BE2C (cell line): ENCODE results near the gene TBC1D32.
"Not testable (repeated sequence)": the region's sequence is repeated elsewhere in the genome, so short reads cannot be mapped to it uniquely, and the experiment has no call there.

Experiments used
- DNase-seq: peaks from one replicate; pipeline ENCODE4 v3.0.0-alpha.2; 2020
- H3K27me3 ChIP-seq: fragments of 250-450 bp; sonication (Bioruptor Pico); 2 replicates; pipeline ENCODE4 v1.5.1; 2020; ENCODE audit warnings: mild to moderate bottlenecking
- H3K36me3 ChIP-seq: fragments of 250-450 bp; sonication (Bioruptor Pico); 2 replicates; pipeline ENCODE4 v1.5.1; 2020; ENCODE audit warnings: mild to moderate bottlenecking
- H3K4me1 ChIP-seq: fragments of 250-450 bp; sonication (Bioruptor Pico); 2 replicates; pipeline ENCODE4 v1.5.1; 2020
- H3K4me3 ChIP-seq: 2 replicates; pipeline ENCODE4 v1.5.1; 2011; ENCODE audit warnings: low read depth, low read length
- H3K9me3 ChIP-seq: fragments of 250-450 bp; sonication (Bioruptor Pico); 2 replicates; pipeline ENCODE4 v1.5.1; 2020
- TF ChIP-seq, protein P1 (sequence below): IDR thresholded peaks from 2 replicates; pipeline ENCODE4 v1.5.1; 2012; ENCODE audit warnings: mild to moderate bottlenecking, low read depth, low read length

Gene TBC1D32

DNA sequence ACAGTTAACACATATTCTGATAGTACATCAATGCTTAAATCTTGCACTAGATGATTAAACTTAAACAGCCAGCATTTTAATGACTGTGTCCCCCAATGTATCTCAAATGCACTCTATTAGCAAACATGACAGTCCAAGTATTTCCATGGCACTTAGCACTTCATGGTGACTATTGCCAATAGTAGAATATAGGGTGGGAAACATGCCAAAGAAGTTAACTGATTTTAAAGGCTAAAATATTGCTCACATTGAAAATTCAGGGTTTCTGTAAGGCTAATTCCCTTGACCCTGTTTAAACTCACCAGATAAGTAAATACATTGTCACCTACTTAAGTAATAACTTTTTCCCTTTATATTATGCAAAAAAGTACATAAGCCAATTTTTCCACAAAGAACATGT is 266.9 kb downstream of the TBC1D32 start:
- no peaks in the 10 kb centered on the region for H3K36me3 ChIP-seq
- no peaks in the 10 kb centered on the region for H3K4me1 ChIP-seq
- TF ChIP-seq, protein P1, sequence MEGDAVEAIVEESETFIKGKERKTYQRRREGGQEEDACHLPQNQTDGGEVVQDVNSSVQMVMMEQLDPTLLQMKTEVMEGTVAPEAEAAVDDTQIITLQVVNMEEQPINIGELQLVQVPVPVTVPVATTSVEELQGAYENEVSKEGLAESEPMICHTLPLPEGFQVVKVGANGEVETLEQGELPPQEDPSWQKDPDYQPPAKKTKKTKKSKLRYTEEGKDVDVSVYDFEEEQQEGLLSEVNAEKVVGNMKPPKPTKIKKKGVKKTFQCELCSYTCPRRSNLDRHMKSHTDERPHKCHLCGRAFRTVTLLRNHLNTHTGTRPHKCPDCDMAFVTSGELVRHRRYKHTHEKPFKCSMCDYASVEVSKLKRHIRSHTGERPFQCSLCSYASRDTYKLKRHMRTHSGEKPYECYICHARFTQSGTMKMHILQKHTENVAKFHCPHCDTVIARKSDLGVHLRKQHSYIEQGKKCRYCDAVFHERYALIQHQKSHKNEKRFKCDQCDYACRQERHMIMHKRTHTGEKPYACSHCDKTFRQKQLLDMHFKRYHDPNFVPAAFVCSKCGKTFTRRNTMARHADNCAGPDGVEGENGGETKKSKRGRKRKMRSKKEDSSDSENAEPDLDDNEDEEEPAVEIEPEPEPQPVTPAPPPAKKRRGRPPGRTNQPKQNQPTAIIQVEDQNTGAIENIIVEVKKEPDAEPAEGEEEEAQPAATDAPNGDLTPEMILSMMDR: no peak
- no peaks in the 10 kb centered on the region for H3K9me3 ChIP-seq
- no peak for DNase-seq
- no peak overlapping the region for H3K4me3 ChIP-seq
- no peaks in the 10 kb centered on the region for H3K27me3 ChIP-seq

- no peaks in the 10 kb centered on the region for H3K36me3 ChIP-seq
- H3K4me1 ChIP-seq: no peaks in the 10 kb centered on the region
- no peak overlapping the region for H3K4me3 ChIP-seq
- no peaks in the 10 kb centered on the region for H3K27me3 ChIP-seq
- TF ChIP-seq, protein P1: no peak
- no peaks in the 10 kb centered on the region for H3K9me3 ChIP-seq
- no peak for DNase-seq
Observed at GRCh38 chr6:121064345-121064744, 269.9 kb downstream of the TBC1D32 start.

- Histone ChIP-seq H3K36me3 (no peaks in the 10 kb centered on the region), H3K27me3 (no peaks in the 10 kb centered on the region)
Observed at GRCh38 chr6:121055572-121056163, 278.6 kb downstream of the TBC1D32 start.

GRCh38 chr6:121048593-121048992 is 285.7 kb downstream of the TBC1D32 start:
- not testable (repeated sequence) for H3K36me3 ChIP-seq, DNase-seq, H3K27me3 ChIP-seq, H3K4me3 ChIP-seq, H3K9me3 ChIP-seq, H3K4me1 ChIP-seq

More at GRCh38 chr6:121055572-121056163, 278.6 kb downstream of the TBC1D32 start:
- H3K9me3 ChIP-seq: no peaks in the 10 kb centered on the region
- no peak for DNase-seq
- no peaks in the 10 kb centered on the region for H3K4me1 ChIP-seq
- TF ChIP-seq, protein P1: peak; percentile 81
- no peak overlapping the region for H3K4me3 ChIP-seq

- DNase-seq, H3K4me3 ChIP-seq, H3K4me1 ChIP-seq, H3K9me3 ChIP-seq, H3K27me3 ChIP-seq, H3K36me3 ChIP-seq: not testable (repeated sequence)
- TF ChIP-seq, protein P1: peak; percentile 14; the same call in 1 of the 2 replicates
Observed at GRCh38 chr6:121044905-121045304, 289.4 kb downstream of the TBC1D32 start.

DNA sequence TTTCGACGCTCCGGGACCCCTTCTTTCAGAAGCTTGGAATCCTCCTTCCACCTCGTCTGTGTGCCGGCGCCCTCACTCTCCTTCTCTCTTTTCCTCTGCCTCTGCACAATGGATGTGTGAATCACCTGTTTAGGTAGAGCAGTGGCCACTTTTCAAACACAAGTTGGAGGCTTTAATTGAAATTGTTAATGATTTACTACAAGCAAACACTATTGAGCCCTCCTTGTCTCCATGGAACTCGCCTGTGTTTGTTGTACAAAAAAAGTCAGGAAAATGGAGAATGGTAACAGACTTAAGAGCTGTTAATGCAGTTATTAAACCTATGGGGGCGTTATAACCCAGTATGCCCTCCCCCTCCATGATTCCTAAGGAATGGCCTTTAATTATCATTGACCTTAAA is 290.6 kb downstream of the TBC1D32 start:
- not testable (repeated sequence) for DNase-seq, H3K9me3 ChIP-seq, H3K27me3 ChIP-seq, H3K4me1 ChIP-seq, H3K4me3 ChIP-seq, H3K36me3 ChIP-seq

DNA sequence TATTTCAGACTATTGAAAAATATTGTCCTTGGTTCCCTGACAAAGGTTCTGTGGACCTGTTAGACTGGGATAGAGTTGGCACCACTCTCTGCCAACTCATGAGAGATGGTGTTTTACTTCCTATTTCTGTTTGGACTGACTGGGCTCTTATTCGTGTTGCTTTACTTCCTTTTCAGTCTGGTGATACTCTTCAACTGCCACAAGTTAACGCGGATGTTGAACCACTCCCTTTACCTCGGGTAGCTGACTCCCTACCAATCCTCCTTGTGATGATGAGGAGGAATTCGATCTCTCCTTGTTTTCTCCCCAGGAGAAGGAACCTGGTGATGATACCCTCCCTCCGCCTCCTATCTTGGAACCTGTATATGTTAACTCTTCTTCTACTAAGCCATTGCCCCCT is 291.1 kb downstream of the TBC1D32 start:
- H3K27me3 ChIP-seq, DNase-seq, H3K9me3 ChIP-seq, H3K36me3 ChIP-seq, H3K4me1 ChIP-seq, H3K4me3 ChIP-seq: not testable (repeated sequence)

- H3K27me3 ChIP-seq: no peaks in the 10 kb centered on the region
- TF ChIP-seq, protein P1: no peak
- no peak overlapping the region for H3K4me3 ChIP-seq
- no peaks in the 10 kb centered on the region for H3K36me3 ChIP-seq
- DNase-seq: peak; percentile 39
- H3K4me1 ChIP-seq: peaks cover 8% of the 10 kb centered on the region; the same call in 1 of the 2 replicates
- no peaks in the 10 kb centered on the region for H3K9me3 ChIP-seq
Observed at GRCh38 chr6:121042766-121043165, 291.5 kb downstream of the TBC1D32 start.
